Measurements from ENCODE around the gene KRT72.

KRT72 gene

GRCh38 chr12:52580496-52580895 is 20.8 kb downstream of the KRT72 start:
- H3K9me3 ChIP-seq (ENCODE audit: insufficient read depth, low read length) = no peaks in the 10 kb centered on the region

DNA sequence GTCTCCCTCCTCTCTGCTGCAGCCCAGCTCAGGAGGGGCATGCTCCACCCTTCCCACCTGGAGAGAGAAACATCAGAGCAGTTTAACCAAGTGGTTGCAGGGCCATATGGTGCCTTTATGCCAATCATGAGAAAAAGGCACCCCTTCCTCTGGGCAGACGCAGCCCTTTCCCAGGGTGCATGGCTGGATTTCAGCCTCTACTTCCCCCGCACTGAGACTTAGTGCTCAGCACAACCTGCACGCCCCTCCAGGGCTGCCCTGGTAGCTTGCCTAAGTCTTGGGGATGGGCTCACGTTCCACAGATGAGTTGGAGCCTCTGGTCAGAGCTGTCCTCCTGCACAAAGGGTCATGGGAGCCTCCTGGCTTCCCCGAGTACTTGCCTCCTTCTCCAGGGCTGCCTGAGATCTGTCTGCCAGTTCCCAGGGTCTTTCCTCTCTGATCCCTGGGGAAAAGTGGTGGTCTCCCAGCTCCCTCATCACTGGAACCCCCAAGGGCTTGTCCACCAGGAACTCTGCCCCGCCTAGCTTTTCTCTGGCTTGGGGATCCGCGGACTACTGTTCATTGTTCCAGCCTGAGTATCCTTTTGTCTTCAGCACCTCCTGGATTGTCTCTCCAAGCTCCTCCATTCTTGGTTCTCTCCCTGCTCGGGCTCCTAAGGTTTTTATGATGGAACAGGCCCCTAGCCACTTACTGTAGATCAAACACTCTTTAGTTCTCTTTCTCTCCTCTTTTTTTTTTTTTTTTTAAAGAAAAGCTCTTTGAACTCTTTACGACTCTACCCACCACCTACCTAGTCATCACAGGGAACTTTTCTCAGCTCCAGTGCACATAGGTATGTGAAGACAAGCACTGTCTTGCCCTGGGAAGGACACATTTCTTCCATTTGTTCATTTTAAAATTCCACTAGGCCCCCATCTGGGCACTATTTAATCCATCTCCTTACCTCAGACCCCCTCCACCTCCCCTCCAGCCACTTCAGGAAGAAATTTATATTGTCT is 21.5 kb downstream of the KRT72 start:
- H4K20me1 ChIP-seq (ENCODE audit: insufficient read depth, low read length) = no peaks in the 10 kb centered on the region
- peaks cover 5% of the 10 kb centered on the region; the same call in 1 of the 2 replicates for H3K4me1 ChIP-seq (ENCODE audit: low read length)
- no peak overlapping the region for H2AFZ ChIP-seq (ENCODE audit: low read depth, low read length)
- H3K4me2 ChIP-seq (ENCODE audit: low read length) = no peak overlapping the region
- H3K27ac ChIP-seq (ENCODE audit: low read length) = no peak overlapping the region
- H3K4me3 ChIP-seq (ENCODE audit: low read length) = no peak overlapping the region
- H3K79me2 ChIP-seq (ENCODE audit: low read length) = no peaks in the 10 kb centered on the region
- no peak for TF ChIP-seq EZH2phosphoT487 (IDR thresholded peaks at IDR 0.05; ENCODE audit: low read depth)
- TF ChIP-seq CTCF (IDR thresholded peaks at IDR 0.05; ENCODE audit: low read depth, low read length) = no peak
- H3K27me3 ChIP-seq (ENCODE audit: low read depth, low read length) = peaks cover 19% of the 10 kb centered on the region
- no peaks in the 10 kb centered on the region for H3K36me3 ChIP-seq (replicated peaks; ENCODE audit: low read depth, low read length)
- no peak overlapping the region for H3K9ac ChIP-seq (ENCODE audit: low read length)
- H3K9me3 ChIP-seq (ENCODE audit: insufficient read depth, low read length) = no peaks in the 10 kb centered on the region

More at GRCh38 chr12:52580496-52580895, 20.8 kb downstream of the KRT72 start:
- no peaks in the 10 kb centered on the region for H3K79me2 ChIP-seq (ENCODE audit: low read length)
- no peak overlapping the region for H3K4me2 ChIP-seq (ENCODE audit: low read length)
- no peak overlapping the region for H2AFZ ChIP-seq (ENCODE audit: low read depth, low read length)
- H3K27me3 ChIP-seq (ENCODE audit: low read depth, low read length) = peaks cover 19% of the 10 kb centered on the region
- H3K9ac ChIP-seq (ENCODE audit: low read length) = no peak overlapping the region
- no peak overlapping the region for H3K27ac ChIP-seq (ENCODE audit: low read length)
- no peaks in the 10 kb centered on the region for H3K4me1 ChIP-seq (ENCODE audit: low read length)
- no peaks in the 10 kb centered on the region for H4K20me1 ChIP-seq (ENCODE audit: insufficient read depth, low read length)
- TF ChIP-seq EZH2phosphoT487 (IDR thresholded peaks at IDR 0.05; ENCODE audit: low read depth) (no peak), CTCF (IDR thresholded peaks at IDR 0.05; ENCODE audit: low read depth, low read length) (no peak)
- H3K4me3 ChIP-seq (ENCODE audit: low read length) = no peak overlapping the region
- no peaks in the 10 kb centered on the region for H3K36me3 ChIP-seq (replicated peaks; ENCODE audit: low read depth, low read length)

- TF ChIP-seq EZH2phosphoT487 (IDR thresholded peaks at IDR 0.05; ENCODE audit: low read depth) (no peak), CTCF (IDR thresholded peaks at IDR 0.05; ENCODE audit: low read depth, low read length) (no peak)
- Histone ChIP-seq H4K20me1 (ENCODE audit: insufficient read depth, low read length) (no peaks in the 10 kb centered on the region), H3K9ac (ENCODE audit: low read length) (no peak overlapping the region), H3K4me3 (ENCODE audit: low read length) (no peak overlapping the region), H3K4me2 (ENCODE audit: low read length) (no peak overlapping the region), H3K27me3 (ENCODE audit: low read depth, low read length) (peaks cover 19% of the 10 kb centered on the region), H3K27ac (ENCODE audit: low read length) (no peak overlapping the region), H3K79me2 (ENCODE audit: low read length) (no peaks in the 10 kb centered on the region), H2AFZ (ENCODE audit: low read depth, low read length) (no peak overlapping the region), H3K4me1 (ENCODE audit: low read length) (peaks cover 5% of the 10 kb centered on the region; the same call in 1 of the 2 replicates), H3K36me3 (replicated peaks; ENCODE audit: low read depth, low read length) (no peaks in the 10 kb centered on the region), H3K9me3 (ENCODE audit: insufficient read depth, low read length) (no peaks in the 10 kb centered on the region)
These were observed 22.8 kb downstream of the KRT72 start for GRCh38 chr12:52578469-52578868.

DNA sequence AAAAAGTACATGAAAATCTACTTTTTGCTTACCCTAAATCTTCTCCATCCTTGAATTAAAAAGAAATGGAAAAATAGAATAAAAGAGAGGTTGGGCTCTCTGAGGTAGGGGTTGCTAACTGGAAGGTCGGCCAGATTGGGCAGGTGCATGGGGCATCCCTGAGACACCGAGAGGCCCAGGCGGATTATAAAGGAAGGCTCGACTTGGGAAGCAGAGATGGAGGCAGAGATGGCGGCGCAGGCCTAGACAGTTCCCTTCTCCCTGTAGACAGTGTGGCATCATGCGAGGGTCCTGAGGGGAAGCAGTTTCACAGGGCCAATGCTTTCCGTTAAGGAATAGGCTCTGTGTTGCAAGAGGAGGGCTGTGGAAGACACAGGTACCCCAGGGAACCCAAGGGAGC is 23.9 kb downstream of the KRT72 start:
- Histone ChIP-seq H3K4me1 (ENCODE audit: low read length) (peaks cover 5% of the 10 kb centered on the region; the same call in 1 of the 2 replicates), H2AFZ (ENCODE audit: low read depth, low read length) (no peak overlapping the region), H3K79me2 (ENCODE audit: low read length) (no peaks in the 10 kb centered on the region), H3K4me3 (ENCODE audit: low read length) (no peak overlapping the region), H3K27ac (ENCODE audit: low read length) (no peak overlapping the region), H3K4me2 (ENCODE audit: low read length) (no peak overlapping the region), H3K36me3 (replicated peaks; ENCODE audit: low read depth, low read length) (no peaks in the 10 kb centered on the region), H4K20me1 (ENCODE audit: insufficient read depth, low read length) (no peaks in the 10 kb centered on the region), H3K9ac (ENCODE audit: low read length) (no peak overlapping the region), H3K9me3 (ENCODE audit: insufficient read depth, low read length) (no peaks in the 10 kb centered on the region), H3K27me3 (ENCODE audit: low read depth, low read length) (peaks cover 19% of the 10 kb centered on the region)
- TF ChIP-seq EZH2phosphoT487 (IDR thresholded peaks at IDR 0.05; ENCODE audit: low read depth) (no peak), CTCF (IDR thresholded peaks at IDR 0.05; ENCODE audit: low read depth, low read length) (no peak)

Data from OCI-LY3 (cell line).